SK-N-SH (cell line): ENCODE measurements around the gene WDR82.

Source experiments
- TF ChIP-seq, protein P1 (sequence below): fragments of 200-600 bp; sonication (generic); IDR thresholded peaks from 2 replicates; pipeline ENCODE4 v1.6.1; 2017; ENCODE audit warnings: antibody characterized with exemption, mild to moderate bottlenecking, moderate library complexity
- TF ChIP-seq, protein P2 (sequence below): IDR thresholded peaks from 2 replicates; pipeline ENCODE4; 2012

GRCh38 chr3:52220380-52221026, 57.9 kb downstream of the WDR82 start:
- TF ChIP-seq, protein P1, sequence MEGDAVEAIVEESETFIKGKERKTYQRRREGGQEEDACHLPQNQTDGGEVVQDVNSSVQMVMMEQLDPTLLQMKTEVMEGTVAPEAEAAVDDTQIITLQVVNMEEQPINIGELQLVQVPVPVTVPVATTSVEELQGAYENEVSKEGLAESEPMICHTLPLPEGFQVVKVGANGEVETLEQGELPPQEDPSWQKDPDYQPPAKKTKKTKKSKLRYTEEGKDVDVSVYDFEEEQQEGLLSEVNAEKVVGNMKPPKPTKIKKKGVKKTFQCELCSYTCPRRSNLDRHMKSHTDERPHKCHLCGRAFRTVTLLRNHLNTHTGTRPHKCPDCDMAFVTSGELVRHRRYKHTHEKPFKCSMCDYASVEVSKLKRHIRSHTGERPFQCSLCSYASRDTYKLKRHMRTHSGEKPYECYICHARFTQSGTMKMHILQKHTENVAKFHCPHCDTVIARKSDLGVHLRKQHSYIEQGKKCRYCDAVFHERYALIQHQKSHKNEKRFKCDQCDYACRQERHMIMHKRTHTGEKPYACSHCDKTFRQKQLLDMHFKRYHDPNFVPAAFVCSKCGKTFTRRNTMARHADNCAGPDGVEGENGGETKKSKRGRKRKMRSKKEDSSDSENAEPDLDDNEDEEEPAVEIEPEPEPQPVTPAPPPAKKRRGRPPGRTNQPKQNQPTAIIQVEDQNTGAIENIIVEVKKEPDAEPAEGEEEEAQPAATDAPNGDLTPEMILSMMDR, result peak; percentile 88
- TF ChIP-seq, protein P2, sequence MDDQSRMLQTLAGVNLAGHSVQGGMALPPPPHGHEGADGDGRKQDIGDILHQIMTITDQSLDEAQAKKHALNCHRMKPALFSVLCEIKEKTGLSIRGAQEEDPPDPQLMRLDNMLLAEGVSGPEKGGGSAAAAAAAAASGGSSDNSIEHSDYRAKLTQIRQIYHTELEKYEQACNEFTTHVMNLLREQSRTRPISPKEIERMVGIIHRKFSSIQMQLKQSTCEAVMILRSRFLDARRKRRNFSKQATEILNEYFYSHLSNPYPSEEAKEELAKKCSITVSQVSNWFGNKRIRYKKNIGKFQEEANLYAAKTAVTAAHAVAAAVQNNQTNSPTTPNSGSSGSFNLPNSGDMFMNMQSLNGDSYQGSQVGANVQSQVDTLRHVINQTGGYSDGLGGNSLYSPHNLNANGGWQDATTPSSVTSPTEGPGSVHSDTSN, result peak; percentile 67
